Vein endothelial cell (primary cell): ENCODE measurements around the gene SLAMF7. TPM values are rescaled to one million over a fixed set of nuclear protein-coding genes. Genes with fewer than 3 reads are reported as not detected.

Experiments used
- total RNA-seq: library from RNA; depleted of rRNA; stranded (reverse); fragments of >200 nt; gene quantifications from 2 replicates; pipeline ENCODE4 v1.2.3, GENCODE V29; 2012

Gene SLAMF7, protein sequence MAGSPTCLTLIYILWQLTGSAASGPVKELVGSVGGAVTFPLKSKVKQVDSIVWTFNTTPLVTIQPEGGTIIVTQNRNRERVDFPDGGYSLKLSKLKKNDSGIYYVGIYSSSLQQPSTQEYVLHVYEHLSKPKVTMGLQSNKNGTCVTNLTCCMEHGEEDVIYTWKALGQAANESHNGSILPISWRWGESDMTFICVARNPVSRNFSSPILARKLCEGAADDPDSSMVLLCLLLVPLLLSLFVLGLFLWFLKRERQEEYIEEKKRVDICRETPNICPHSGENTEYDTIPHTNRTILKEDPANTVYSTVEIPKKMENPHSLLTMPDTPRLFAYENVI
- total RNA-seq = not detected in 2 replicates

DNA sequence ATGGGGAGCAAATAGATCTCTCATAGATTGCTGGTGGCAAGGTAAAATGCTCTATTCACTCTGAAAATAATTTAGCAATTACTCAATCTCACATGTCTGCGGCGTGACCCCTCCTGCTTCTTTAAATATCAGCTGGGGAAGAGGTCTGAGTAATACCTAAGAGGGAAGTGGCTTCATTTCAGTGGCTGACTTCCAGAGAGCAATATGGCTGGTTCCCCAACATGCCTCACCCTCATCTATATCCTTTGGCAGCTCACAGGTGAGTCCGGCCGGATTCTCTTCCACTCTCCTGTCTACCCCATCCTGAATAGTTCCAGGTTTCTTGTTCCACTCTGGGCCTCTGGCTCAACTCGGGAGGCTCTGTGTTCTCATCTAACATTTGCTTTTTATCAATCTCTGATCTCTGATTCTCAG lies at the start of gene SLAMF7:
Gene SLAMF7, plus strand, starts transcription at position 150 of the 414 bp plus-strand sequence. Its CDS starts 55 bp downstream, at position 205.

DNA sequence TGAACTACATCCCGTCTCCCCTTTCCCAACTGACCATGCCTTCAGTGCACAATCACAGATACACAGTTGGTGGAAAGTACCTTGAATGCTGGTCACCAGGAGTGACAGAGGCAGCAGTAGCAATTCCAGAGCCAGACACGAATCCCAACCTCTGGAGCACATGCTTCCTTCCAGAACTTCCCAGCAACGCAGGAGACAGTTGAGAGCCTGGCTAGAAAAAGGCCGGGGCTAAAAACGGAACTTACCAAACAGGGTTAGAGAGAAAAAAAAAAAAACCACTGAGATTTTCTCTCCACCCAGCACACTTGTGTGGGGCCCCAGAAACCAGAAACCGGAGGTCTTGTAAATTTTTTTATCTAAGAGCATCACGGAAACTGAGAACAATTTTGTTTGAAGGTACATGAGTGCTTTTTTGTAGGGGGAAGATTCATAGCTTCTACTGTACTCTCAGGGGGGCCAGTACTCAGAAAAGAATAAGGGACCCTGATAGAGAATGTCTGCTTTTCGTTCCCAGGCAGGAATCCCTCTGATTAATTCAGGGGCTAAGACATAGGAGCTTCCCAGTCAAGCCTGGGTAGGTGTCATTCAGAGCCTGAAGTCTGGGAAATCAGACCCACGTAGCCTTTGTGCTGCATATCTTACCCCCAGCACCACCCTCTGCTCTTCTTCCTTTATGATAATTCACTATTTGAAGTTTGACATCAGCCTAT lies 27.3 kb upstream of the SLAMF7 start, which contains the start of gene CD48:
Gene CD48, minus strand, starts transcription at position 221 of the 710 bp plus-strand sequence. Its CDS starts 59 bp downstream, at position 162.

DNA sequence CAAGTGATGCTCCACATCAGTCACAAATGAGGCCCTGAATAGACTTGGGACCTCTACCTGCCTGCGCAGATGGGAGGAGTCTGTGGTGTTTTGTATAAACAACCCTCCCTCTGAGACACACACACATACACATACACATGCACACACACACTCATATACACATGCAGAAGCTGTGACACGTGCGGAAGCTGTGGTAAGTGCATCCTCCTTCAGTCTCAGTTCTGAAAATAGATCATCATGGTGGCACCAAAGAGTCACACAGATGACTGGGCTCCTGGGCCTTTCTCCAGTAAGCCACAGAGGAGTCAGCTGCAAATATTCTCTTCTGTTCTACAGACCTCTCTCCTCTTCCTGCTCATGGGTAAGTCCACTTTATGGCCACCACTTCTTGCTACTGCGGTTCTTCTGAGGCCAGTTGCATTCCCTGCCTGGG lies 56.9 kb downstream of the SLAMF7 start, which contains the start of gene LY9:
Gene LY9, plus strand, starts transcription at position 224 of the 433 bp plus-strand sequence. Its CDS starts 14 bp downstream, at position 238.

Other genes with a start within 250 kb of the SLAMF7 start
- gene SLAMF6, start 216.0 kb upstream of the SLAMF7 start, total RNA-seq = not detected in 2 replicates
- gene CD84, start 159.8 kb upstream of the SLAMF7 start, total RNA-seq = not detected in 2 replicates
- gene SLAMF1, start 92.2 kb upstream of the SLAMF7 start, total RNA-seq = not detected in 2 replicates
- gene CD48, start 27.4 kb upstream of the SLAMF7 start, total RNA-seq = not detected in 2 replicates
- gene LY9, start 56.9 kb downstream of the SLAMF7 start, total RNA-seq = not detected in 2 replicates
- not detected in 2 replicates for gene CD244, start 123.6 kb downstream of the SLAMF7 start, total RNA-seq
- gene ITLN1, start 145.9 kb downstream of the SLAMF7 start, total RNA-seq = not detected in 2 replicates
- not detected in 2 replicates for gene ITLN2, start 215.6 kb downstream of the SLAMF7 start, total RNA-seq